ENCODE results near the gene DIP2C. TPM values are rescaled to one million over a fixed set of nuclear protein-coding genes. Genes with fewer than 3 reads are reported as not detected.

The DIP2C gene
- total RNA-seq, 1 donor, result 19.9 TPM

- TF ChIP-seq, protein P1, sequence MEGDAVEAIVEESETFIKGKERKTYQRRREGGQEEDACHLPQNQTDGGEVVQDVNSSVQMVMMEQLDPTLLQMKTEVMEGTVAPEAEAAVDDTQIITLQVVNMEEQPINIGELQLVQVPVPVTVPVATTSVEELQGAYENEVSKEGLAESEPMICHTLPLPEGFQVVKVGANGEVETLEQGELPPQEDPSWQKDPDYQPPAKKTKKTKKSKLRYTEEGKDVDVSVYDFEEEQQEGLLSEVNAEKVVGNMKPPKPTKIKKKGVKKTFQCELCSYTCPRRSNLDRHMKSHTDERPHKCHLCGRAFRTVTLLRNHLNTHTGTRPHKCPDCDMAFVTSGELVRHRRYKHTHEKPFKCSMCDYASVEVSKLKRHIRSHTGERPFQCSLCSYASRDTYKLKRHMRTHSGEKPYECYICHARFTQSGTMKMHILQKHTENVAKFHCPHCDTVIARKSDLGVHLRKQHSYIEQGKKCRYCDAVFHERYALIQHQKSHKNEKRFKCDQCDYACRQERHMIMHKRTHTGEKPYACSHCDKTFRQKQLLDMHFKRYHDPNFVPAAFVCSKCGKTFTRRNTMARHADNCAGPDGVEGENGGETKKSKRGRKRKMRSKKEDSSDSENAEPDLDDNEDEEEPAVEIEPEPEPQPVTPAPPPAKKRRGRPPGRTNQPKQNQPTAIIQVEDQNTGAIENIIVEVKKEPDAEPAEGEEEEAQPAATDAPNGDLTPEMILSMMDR (IDR thresholded peaks at IDR 0.05; ENCODE audit: insufficient read depth, low read depth, low read length), result no peak
- no peak overlapping the region for H3K4me3 ChIP-seq (ENCODE audit: low read depth, low read length)
- DNase-seq (ENCODE audit: low read depth), result no peak
These were observed 300.1 kb downstream of the DIP2C start for GRCh38 chr10:389261-389790.

- TF ChIP-seq, protein P1 (IDR thresholded peaks at IDR 0.05; ENCODE audit: insufficient read depth, low read depth, low read length), result no peak
- DNase-seq (ENCODE audit: low read depth), result no peak
- H3K4me3 ChIP-seq (ENCODE audit: low read depth, low read length), result no peak overlapping the region
These were observed 300.8 kb downstream of the DIP2C start for GRCh38 chr10:388661-389045.

GRCh38 chr10:387909-388660 lies 301.4 kb downstream of the DIP2C start:
- no peak for DNase-seq (ENCODE audit: low read depth)
- H3K4me3 ChIP-seq (ENCODE audit: low read depth, low read length), result no peak overlapping the region
- TF ChIP-seq, protein P1 (IDR thresholded peaks at IDR 0.05; ENCODE audit: insufficient read depth, low read depth, low read length), result no peak

DNA sequence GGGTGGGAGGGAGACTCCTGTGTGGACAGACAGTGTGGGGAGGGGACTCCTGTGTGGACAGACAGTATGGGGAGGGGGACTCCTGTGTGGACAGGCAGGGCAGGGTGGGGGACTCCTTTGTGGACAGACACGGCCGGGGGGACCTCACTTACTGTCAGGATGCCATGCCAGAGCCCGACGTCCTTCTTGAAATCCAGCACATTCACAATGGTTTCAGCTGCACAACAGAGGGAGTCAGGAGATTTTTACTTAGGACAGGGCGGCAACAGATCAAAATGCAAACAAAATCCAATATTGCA lies 301.9 kb downstream of the DIP2C start:
- no peak for DNase-seq (ENCODE audit: low read depth)
- H3K4me3 ChIP-seq (ENCODE audit: low read depth, low read length), result no peak overlapping the region
- TF ChIP-seq, protein P1 (IDR thresholded peaks at IDR 0.05; ENCODE audit: insufficient read depth, low read depth, low read length), result no peak

GRCh38 chr10:386771-387592 lies 302.5 kb downstream of the DIP2C start:
- no peak overlapping the region for H3K4me3 ChIP-seq (ENCODE audit: low read depth, low read length)
- TF ChIP-seq, protein P1 (IDR thresholded peaks at IDR 0.05; ENCODE audit: insufficient read depth, low read depth, low read length), result no peak
- no peak for DNase-seq (ENCODE audit: low read depth)

- TF ChIP-seq, protein P1 (IDR thresholded peaks at IDR 0.05; ENCODE audit: insufficient read depth, low read depth, low read length), result no peak
- no peak for DNase-seq (ENCODE audit: low read depth)
- no peak overlapping the region for H3K4me3 ChIP-seq (ENCODE audit: low read depth, low read length)
These were observed 303.7 kb downstream of the DIP2C start for GRCh38 chr10:385571-386300.
